Measurements from ENCODE around the gene TFCP2.
"Not testable (repeated sequence)": the region's sequence is repeated elsewhere in the genome, so short reads cannot be mapped to it uniquely, and the experiment has no call there.

Gene TFCP2

DNA sequence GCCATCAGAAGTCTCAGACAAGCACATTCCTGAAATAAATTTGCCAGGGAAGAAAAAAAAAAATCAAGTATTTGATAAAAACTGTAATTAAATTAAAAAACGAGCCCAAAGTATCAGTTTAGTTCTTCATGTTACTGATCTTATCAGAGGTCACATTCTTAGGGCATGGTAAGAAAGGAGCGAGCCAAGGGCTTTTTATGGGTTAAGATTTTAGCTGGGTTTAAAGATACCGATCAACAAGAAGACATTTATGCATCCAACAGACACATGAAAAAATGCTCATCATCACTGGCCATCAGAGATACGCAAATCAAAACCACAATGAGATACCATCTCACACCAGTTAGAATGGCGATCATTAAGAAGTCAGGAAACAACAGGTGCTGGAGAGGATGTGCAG is 94.6 kb downstream of the TFCP2 start:
- not testable (repeated sequence) for DNase-seq

DNA sequence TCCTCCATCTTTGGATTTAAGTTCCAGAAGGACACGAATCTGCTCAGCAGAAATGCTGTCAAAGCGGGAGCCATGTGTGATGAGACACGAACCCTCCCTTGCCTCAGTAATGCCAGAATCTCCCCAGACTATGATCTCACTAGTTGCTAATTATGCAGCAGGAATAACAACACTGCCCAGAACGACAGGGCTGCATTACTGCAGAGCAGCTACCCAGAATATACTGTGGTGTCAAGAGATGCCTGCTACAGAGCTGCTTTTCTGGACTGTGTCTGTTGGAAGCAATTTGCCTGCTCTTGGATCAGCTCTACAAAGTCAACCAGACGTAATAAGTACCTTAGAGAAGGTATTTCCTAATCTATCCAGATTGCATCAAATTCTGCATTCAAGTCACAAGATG is 95.0 kb downstream of the TFCP2 start:
- DNase-seq: no peak

DNA sequence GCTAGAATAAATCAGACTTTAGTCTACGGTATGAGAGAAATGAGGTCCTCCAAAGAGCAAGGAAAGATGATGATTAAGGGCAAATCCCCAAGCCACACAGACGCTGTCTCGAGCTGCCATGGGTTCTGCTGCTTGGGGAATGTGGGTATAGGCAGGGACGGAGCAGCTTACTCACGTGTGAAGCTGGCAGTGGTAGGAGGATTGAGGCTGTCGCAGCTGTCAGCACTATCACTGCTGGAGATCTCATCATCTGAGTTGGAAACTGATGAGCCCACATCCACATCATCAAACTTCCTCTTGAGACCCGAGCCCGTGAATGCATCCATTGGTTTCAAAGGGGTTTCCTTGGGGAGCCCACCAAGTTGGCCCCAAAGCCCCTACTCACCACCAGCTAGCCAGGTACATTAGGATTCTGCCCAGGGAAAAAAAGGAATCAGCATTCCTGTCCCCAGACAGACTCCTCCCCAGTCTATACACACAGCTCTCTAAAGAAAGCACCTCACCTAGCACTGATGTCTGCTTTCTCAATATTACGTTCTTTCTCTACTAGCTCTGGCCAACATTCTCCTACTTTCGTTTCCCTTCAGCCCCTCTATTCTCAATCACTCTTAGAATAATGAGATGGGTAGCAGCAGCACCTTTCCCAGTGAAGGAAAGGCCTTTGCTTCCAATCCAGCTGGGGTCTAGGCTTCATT is 96.6 kb downstream of the TFCP2 start:
- no peak for DNase-seq

- DNase-seq: no peak
These were observed 97.5 kb downstream of the TFCP2 start for GRCh38 chr12:51075390-51075789.

- DNase-seq: no peak
These were observed 101.3 kb downstream of the TFCP2 start for GRCh38 chr12:51071663-51072062.

DNA sequence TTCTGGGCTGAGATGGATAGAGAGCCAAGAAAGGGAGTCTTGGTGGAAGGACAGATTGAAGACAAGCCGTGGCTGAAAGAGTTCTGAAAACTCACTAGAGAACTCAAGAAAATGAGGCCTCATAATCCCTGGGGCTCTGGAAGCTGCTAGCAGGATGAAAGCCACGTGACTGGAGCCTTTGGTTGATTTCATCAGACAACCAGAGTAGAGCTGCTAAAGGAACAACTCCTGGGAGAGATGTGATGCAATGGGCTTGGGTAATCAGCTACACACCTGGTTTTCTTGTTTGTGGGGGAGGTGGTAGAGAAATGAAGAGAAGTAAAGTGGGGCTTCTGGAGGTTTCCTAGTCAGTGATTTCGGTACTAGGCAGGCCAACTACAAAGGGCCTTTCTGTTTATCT is 102.9 kb downstream of the TFCP2 start:
- no peak for DNase-seq

GRCh38 chr12:51067771-51068170 is 105.2 kb downstream of the TFCP2 start:
- DNase-seq: no peak

- DNase-seq: no peak
These were observed 105.7 kb downstream of the TFCP2 start for GRCh38 chr12:51067229-51067628.

GRCh38 chr12:51065530-51065929 is 107.4 kb downstream of the TFCP2 start:
- DNase-seq: no peak

- DNase-seq: no peak
These were observed 110.1 kb downstream of the TFCP2 start for GRCh38 chr12:51062631-51063397.

DNA sequence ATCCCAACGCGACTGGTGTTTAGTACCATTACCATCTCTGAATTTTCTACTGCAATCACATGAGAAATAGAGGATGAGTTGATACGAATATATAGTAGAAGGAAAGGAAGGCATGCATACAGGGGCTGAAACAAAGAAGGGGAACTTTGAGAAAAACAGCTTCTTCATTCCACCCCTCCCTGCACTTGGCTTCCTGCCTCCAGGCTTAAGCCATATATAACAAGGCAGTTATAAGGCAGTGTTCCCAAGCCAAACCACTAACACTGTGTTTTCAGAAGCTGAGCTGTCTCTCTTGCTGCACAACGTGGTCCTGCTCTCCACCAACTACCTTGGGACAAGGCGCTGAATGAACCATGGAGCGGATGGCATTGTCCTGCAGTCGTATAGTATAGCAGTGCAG is 113.8 kb downstream of the TFCP2 start:
- no peak for DNase-seq

- no peak for DNase-seq
These were observed 116.7 kb downstream of the TFCP2 start for GRCh38 chr12:51056242-51056641.

- DNase-seq: no peak
These were observed 117.9 kb downstream of the TFCP2 start for GRCh38 chr12:51055060-51055459.

GRCh38 chr12:51051787-51052186 is 121.1 kb downstream of the TFCP2 start:
- DNase-seq: no peak

DNA sequence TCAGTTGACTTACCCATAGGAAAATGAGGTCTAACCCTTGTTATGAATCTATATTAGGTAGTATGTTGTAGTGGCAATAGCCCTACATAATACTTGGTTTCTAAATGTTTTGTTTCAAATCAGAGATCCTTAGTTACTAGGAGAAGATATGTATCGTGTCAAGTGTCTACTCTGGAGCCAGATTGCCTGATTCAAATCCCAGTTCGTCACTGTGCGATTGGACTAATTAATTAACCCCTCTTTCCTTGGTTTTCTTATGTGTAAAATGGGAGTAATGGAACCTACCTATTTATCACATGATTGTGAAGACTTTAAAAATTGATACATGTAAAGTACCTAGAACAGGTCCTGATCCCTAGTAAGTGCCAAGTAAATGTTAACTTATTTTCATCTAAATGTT is 123.4 kb downstream of the TFCP2 start:
- no peak for DNase-seq

DNA sequence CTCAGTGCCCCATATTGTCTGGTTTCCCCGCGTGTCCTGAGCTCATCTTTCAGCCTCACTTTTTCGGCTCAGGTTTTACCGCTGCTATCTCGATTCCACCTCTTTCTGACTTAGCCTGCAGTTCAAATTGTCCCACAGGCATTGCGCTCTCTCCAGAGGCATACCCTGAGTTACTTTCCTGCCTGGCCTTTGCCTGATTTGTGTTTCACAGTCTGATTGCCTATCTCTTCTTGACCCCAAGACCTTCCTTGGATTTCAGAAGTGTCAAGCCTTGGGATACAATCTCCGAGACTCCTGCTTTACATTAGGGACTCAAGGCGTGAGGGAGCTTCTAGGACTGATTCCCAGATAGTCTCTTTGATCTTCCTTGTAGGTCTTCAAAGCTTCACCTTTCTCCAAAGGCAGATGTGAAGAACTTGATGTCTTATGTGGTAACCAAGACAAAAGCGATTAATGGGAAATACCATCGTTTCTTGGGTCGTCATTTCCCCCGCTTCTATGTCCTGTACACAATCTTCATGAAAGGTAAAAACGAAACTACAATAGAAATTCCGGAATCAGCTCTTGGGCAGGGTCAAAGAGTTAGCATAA is 124.2 kb downstream of the TFCP2 start:
- DNase-seq: no peak

DNA sequence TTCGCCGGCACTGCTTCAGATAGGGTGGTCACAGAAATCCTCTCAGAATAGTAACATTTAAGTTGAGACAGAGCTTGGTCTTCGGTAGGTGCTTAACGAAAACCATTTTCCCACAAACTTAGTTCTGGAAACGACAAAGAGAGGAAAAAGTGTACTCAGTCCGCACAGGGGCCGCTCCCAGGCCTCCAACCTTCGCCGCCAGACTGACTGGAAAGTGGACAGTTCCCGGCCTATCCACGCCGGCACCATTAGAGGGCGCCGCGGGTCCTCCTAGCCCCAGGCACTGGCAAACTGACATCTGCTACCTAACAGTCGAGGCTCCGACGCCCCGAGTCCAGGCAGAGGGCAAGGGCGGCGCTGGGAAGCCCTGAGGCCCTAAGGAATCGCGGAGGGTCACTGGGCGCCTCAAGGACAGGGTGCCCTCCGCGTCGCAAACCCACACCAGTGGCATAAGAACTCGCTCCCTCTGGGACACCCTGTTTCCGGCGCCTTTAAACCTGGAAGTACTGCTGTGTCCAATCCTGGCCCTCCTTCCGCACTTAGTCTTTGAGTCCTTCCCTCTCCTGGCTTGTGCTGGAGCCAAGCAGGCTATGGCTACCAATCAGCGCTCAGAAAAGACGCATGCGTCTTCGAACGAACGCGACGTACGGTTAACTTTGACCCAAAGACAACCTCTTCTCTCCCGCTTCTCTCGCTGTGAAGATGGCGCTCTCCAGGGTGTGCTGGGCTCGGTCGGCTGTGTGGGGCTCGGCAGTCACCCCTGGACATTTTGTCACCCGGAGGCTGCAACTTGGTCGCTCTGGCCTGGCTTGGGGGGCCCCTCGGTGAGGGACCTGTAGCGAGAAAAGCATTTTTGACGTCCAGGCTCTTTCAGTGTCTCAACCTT is 125.0 kb downstream of the TFCP2 start, which contains the start of gene LETMD1:
LETMD1 (plus strand) TSS at position 673 of the 886 bp plus-strand sequence; CDS start at position 703, 30 bp downstream.
- peak; percentile 95 for DNase-seq
